ENCODE data around the gene C13orf46. TPM values are rescaled to one million over a fixed set of nuclear protein-coding genes. Genes with fewer than 3 reads are reported as not detected.

Gene C13orf46
- total RNA-seq, 1 donor from 2014 or later, result not detected

DNA sequence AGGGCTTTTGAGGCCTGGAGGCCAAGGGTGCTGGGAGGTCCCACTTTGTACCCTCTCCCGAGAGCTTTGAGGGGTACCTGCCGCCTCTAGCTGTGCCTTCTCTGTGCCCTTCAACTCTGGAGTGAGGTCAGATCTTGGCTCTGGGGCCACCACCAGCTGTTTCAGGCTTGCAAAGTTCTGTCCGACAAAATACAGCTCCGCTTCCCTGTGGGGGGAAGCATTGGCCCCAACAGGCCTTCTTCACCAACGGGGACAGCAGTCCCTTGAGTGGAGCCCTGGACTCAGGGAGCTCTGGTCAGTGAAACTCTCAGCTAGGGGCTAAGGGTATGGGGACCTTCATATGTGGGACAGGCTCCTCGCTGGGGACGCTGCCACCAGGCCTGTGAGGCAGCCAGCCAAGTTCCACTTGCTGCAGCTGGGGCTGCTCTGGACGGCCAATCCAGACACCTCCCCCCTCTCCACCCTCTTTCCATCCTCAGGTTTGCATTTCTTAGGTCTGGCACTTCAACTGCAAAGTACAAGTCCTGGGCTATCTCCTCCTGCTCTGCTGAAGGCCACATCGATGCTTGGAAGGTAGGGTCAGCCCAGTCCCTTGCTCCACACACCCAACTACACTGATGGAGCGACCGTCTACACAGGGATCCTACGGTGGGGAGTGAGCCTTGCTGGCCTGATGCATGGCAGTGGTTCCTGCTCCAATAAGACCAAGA, 46.8 kb downstream of the C13orf46 start:
- no peaks in the 10 kb centered on the region for H3K36me3 ChIP-seq
- Mint-ChIP-seq H3K4me3 (no peak overlapping the region), H3K9me3 (peaks cover 16% of the 10 kb centered on the region), H3K36me3 (no peaks in the 10 kb centered on the region), H3K27me3 (ENCODE audit: insufficient read depth, low read depth) (peaks cover 9% of the 10 kb centered on the region), H3K27ac (peak overlapping the region; percentile 95), H3K4me1 (peaks cover 2% of the 10 kb centered on the region)
- H3K4me1 ChIP-seq, result no peaks in the 10 kb centered on the region
- no peak overlapping the region for H3K4me3 ChIP-seq
- H3F3A ChIP-seq (ENCODE audit: low read depth), result no peaks in the 10 kb centered on the region
- no peak overlapping the region for H3K27ac ChIP-seq
- no peak overlapping the region for H3K4me2 ChIP-seq
- H3K27me3 ChIP-seq, result no peaks in the 10 kb centered on the region
- no peak overlapping the region for H3K9ac ChIP-seq
- H3K79me2 ChIP-seq (ENCODE audit: low read depth), result no peaks in the 10 kb centered on the region
- no peaks in the 10 kb centered on the region for H3K9me3 ChIP-seq (ENCODE audit: low read depth)
- no peak for DNase-seq (ENCODE audit: low spot score)
- TF ChIP-seq EZH2 (IDR thresholded peaks at IDR 0.05), result no peak
- no peak for TF ChIP-seq EZH2phosphoT487 (IDR thresholded peaks at IDR 0.05)
- TF ChIP-seq, protein P1, sequence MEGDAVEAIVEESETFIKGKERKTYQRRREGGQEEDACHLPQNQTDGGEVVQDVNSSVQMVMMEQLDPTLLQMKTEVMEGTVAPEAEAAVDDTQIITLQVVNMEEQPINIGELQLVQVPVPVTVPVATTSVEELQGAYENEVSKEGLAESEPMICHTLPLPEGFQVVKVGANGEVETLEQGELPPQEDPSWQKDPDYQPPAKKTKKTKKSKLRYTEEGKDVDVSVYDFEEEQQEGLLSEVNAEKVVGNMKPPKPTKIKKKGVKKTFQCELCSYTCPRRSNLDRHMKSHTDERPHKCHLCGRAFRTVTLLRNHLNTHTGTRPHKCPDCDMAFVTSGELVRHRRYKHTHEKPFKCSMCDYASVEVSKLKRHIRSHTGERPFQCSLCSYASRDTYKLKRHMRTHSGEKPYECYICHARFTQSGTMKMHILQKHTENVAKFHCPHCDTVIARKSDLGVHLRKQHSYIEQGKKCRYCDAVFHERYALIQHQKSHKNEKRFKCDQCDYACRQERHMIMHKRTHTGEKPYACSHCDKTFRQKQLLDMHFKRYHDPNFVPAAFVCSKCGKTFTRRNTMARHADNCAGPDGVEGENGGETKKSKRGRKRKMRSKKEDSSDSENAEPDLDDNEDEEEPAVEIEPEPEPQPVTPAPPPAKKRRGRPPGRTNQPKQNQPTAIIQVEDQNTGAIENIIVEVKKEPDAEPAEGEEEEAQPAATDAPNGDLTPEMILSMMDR (IDR thresholded peaks at IDR 0.05), result no peak
- H4K20me1 ChIP-seq (ENCODE audit: low read depth), result no peaks in the 10 kb centered on the region
- H2AFZ ChIP-seq (replicated peaks), result no peak overlapping the region

DNA sequence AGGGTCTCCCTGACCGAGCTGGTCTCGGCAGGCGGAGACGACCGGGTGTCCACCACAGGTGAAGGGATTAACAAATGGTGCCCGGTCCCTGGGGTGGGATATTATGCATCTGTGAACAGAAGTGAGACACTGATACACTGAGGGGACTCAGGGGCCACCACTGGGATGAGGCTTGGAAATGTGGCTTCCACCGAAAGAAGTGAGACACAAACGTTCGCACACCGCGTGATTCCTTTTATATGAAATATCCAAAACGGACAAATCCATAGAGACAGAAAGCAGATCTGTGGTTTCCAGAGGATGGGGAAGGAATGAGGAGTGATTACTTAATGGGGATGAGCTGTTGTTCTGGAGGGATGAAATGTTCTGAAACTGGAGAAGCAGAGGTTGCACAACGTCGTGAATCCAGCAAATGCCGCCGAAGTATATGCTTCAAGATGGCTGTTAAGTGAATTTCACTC, 47.5 kb downstream of the C13orf46 start:
- H3K4me2 ChIP-seq, result no peak overlapping the region
- Mint-ChIP-seq H3K27ac (no peak overlapping the region), H3K27me3 (ENCODE audit: insufficient read depth, low read depth) (peaks cover 13% of the 10 kb centered on the region), H3K36me3 (no peaks in the 10 kb centered on the region), H3K4me3 (no peak overlapping the region), H3K4me1 (no peaks in the 10 kb centered on the region), H3K9me3 (peaks cover 20% of the 10 kb centered on the region)
- H3K79me2 ChIP-seq (ENCODE audit: low read depth), result no peaks in the 10 kb centered on the region
- H3K4me1 ChIP-seq, result no peaks in the 10 kb centered on the region
- no peak overlapping the region for H2AFZ ChIP-seq (replicated peaks)
- no peak for TF ChIP-seq EZH2phosphoT487 (IDR thresholded peaks at IDR 0.05)
- TF ChIP-seq, protein P1 (IDR thresholded peaks at IDR 0.05), result no peak
- no peak overlapping the region for H3K27ac ChIP-seq
- H3K27me3 ChIP-seq, result no peaks in the 10 kb centered on the region
- no peaks in the 10 kb centered on the region for H3F3A ChIP-seq (ENCODE audit: low read depth)
- H3K36me3 ChIP-seq, result no peaks in the 10 kb centered on the region
- DNase-seq (ENCODE audit: low spot score), result no peak
- H3K9ac ChIP-seq, result no peak overlapping the region
- H3K4me3 ChIP-seq, result no peak overlapping the region
- H3K9me3 ChIP-seq (ENCODE audit: low read depth), result no peaks in the 10 kb centered on the region
- H4K20me1 ChIP-seq (ENCODE audit: low read depth), result no peaks in the 10 kb centered on the region

DNA sequence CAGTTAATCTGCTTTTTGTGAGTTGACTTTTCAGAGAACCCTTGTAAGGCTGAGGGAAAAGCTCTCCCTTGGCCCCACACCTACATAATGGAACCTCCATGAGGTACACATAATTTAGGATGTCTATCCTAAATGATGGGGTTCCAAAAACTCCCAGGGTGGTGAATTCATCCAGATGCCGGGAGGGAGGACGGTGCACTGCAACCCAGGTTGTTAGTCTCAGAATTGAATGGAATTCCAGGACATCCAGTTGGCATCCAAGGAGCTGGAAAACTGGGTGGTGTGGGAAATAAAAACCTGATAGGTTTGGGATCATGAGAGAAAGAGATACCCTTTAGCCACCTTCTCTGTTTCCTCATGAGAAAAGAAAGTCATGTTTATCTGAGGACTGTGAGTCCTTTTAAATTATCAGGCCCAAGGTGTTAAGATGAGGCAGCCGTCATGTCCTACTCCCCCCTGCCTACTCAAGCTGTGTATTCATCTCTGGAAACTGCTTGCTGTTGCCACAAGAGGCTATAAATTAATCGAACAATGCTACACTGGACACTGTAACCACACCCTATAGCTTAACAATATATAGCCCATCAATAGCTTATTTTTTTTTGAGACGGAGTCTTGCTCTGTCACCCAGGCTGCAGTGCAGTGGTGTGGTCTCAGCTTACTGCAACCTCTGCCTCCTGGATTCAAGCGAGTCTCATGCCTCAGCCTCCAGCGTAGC, 49.5 kb downstream of the C13orf46 start:
- peaks cover 30% of the 10 kb centered on the region for H3K9me3 Mint-ChIP-seq

More for the DNA sequence above, 49.5 kb downstream of the C13orf46 start:
- Histone ChIP-seq H3K9ac (no peak overlapping the region), H2AFZ (replicated peaks) (no peak overlapping the region), H3F3A (ENCODE audit: low read depth) (no peaks in the 10 kb centered on the region), H3K27me3 (no peaks in the 10 kb centered on the region), H3K4me1 (no peaks in the 10 kb centered on the region), H4K20me1 (ENCODE audit: low read depth) (no peaks in the 10 kb centered on the region), H3K4me3 (no peak overlapping the region), H3K79me2 (ENCODE audit: low read depth) (no peaks in the 10 kb centered on the region), H3K4me2 (no peak overlapping the region), H3K36me3 (no peaks in the 10 kb centered on the region), H3K27ac (no peak overlapping the region), H3K9me3 (ENCODE audit: low read depth) (no peaks in the 10 kb centered on the region)
- H3K27me3 Mint-ChIP-seq (ENCODE audit: insufficient read depth, low read depth), result peaks cover 10% of the 10 kb centered on the region
- no peak for TF ChIP-seq EZH2 (IDR thresholded peaks at IDR 0.05)
- no peak for TF ChIP-seq EZH2phosphoT487 (IDR thresholded peaks at IDR 0.05)
- TF ChIP-seq, protein P1 (IDR thresholded peaks at IDR 0.05), result no peak
- H3K36me3 Mint-ChIP-seq, result no peaks in the 10 kb centered on the region
- DNase-seq (ENCODE audit: low spot score), result no peak
- no peak overlapping the region for H3K27ac Mint-ChIP-seq
- H3K4me3 Mint-ChIP-seq, result no peak overlapping the region
- H3K4me1 Mint-ChIP-seq, result no peaks in the 10 kb centered on the region
